ENCODE results near the gene ATAD5.
"Not testable (repeated sequence)": the region's sequence is repeated elsewhere in the genome, so short reads cannot be mapped to it uniquely, and the experiment has no call there.

The ATAD5 gene

DNA sequence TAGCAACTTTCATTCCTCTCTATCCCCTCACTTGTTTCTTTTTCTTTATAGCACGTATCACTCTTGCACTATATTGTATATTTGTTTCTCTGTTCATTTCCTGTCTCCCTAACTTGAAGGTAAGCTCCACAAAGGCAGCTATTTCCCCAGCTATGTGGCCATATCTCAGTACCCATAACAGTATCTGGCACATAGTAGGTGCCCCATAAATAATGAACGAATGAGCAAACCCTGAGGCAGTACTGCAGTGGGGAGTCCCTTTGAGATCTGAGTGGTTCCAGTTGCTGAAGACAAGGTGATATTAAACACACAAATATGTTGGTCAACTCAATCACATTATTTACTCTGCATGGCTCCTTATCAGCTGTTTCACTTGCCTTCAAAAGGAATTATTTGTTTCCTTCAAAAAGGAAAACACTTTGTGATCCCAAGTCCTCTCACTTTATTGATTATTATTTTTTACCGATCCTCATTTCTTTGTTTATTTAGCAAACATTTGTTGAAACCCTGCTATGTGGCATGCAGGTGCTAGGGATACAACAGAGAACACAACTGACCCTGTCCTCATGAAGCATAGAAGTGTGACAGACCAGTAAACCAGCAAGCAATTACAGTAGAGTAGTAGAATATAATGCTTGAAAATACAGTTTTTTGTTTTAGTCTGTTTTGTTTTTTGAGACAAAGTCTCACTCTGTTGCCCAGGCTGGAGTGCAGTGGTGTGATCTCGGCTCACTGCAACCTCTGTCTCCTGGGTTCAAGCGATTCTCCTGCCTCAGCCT is 84.3 kb downstream of the ATAD5 start:
- DNase-seq: no peak

DNA sequence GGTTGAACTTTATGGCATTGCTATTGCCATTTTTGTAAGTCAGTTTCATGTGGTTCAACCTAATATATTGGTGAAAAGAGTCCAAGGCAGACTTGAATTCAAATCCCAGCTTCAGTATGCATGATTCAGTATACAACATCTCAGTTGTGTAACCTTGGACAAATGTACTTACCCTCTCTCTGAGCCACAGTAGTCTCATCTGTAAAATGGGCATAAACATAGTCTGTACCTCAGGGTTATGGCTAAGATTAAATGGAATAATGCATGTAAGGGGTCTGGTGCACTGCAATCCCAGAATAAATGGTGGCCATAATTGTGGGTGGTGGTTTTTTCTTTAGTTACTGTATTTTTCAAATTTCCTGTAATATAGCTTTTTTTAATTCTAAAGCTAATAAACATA is 85.3 kb downstream of the ATAD5 start:
- no peak for DNase-seq

DNA sequence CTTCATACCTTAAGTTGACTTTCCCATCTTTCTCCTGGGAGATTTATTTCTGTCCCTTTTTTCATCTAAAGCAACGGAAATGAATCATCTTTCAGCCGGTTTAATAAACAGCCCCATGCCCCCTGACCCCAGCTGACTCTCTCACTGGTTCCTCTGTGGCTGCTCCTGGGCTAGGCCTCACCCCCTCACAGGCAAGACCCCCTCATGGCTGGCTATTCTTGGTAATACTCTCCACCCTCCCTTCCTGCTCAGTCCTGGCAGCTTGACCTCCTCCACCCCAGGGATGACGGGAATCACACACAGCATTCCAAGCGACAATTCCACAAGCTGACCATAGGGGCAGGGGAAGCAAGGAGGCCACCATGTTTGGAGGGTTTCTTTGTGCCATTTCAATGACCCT is 88.5 kb downstream of the ATAD5 start:
- DNase-seq: no peak

DNA sequence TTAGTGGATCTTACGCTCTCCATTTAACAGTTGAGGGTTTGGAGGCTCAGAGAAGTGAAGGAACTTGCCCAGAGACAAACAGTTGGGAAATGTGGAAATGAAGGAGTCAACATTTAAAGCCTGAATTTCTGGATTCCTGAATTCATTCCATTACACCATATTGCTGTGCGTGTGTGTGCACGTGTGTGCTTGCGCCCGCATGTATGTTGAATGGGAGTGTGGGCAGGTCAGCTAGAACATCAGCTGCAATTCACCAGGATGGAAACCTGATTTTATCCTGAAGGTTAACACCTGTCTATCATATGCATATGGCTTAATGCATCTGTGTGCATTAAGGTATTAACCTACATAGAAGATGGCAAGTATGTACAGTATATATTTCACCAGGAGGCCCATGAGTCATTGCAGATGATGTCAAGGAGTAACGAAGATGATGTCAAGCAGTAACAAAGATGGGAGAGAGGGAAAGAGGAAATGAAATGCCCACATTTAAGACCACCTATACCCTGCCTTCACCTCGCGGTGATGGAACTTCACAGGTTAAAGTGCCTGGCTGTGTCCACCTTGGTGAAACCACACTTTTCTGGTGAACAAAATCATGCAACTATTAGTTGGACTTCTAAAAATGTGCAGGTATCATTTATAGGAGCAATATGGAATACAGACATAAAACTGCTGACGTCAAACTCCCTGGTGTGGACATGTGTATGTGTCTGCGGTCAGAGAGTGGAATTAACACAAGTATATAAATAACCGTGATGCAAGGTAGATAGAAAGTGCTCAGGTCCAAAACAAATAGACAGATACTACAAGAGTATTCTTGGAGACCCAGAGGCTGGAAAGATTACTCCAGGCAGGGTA is 89.1 kb downstream of the ATAD5 start:
- DNase-seq: no peak

DNA sequence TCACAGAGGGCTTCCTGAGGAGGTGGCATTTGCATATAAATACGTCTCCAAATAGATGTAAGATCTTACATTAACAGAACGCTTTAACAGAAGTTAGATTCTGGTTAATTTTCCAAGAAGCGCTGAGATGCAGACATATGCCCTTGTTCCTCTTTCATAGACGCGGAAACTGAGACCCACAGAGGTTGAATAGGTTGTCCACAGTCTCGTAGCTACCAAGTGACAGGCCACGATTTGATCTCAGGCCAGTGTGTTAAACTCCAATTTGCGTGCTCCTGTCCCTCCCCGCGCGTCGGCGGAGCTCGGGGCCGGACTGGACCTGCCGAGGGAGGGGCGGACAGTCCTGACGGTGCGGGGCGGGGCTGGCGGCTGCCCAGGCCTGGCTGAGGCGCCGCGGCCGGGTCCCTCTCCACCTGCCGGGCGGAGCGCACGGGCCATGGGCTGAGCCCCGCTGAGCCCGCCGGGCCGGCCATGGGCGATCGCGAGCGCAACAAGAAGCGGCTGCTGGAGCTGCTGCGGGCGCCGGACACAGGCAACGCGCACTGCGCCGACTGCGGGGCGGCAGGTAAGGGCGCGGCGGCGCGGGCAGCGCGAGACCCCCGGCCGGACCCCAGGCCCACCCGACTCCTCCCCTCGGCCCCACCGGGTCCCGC is 89.9 kb downstream of the ATAD5 start, which contains the start of gene ADAP2:
Gene ADAP2 (plus strand): TSS at position 402 of the 653 bp plus-strand sequence. CDS start 70 bp downstream, at position 472.
- DNase-seq: no peak

GRCh38 chr17:30922235-30923030 is 90.7 kb downstream of the ATAD5 start:
- DNase-seq: no peak

- DNase-seq: no peak
Measured at GRCh38 chr17:30924341-30924740, 92.6 kb downstream of the ATAD5 start.

GRCh38 chr17:30926516-30926915 is 94.8 kb downstream of the ATAD5 start:
- DNase-seq: no peak

- DNase-seq: no peak
Measured at GRCh38 chr17:30927756-30928155, 96.0 kb downstream of the ATAD5 start.

DNA sequence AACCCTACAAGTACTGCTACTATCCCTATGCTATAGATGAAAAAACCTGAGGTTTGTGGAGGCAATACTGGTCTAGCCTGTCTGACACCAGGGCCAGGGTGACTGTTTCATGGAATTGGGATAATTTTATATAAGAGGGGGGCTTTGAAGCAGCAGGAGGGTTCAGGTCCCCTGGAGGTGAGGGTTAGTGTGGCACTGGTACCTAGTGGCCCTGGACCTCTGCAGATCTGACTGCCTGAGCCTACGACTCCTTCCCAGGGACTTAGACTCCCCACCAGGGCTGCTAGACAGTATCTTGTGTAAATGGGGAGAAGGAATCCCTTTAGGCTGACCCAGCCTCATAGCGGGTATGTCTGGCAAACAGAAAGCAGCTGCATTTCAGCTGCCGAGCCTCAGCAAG is 96.8 kb downstream of the ATAD5 start:
- DNase-seq: no peak

GRCh38 chr17:30929081-30929633 is 97.4 kb downstream of the ATAD5 start:
- no peak for DNase-seq

DNA sequence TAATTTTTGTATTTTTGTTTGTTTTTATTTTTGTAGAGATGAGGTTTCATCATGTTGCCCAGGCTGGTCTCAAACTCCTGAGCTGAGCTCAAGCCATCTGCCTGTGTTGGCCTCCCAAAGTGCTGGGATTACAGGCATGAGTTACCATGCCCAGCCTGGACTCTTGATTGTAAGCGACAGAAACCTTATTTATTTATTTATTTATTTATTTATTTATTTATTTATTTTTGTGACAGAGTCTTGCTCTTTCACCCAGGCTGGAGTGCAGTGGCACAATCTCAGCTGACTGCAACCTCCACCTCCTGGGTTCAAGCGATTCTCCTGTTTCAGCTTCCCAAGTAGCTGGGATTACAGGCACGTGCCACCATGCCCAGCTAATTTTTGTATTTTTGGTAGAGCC is 98.1 kb downstream of the ATAD5 start:
- not testable (repeated sequence) for DNase-seq

GRCh38 chr17:30930495-30930894 is 98.7 kb downstream of the ATAD5 start:
- no peak for DNase-seq

DNA sequence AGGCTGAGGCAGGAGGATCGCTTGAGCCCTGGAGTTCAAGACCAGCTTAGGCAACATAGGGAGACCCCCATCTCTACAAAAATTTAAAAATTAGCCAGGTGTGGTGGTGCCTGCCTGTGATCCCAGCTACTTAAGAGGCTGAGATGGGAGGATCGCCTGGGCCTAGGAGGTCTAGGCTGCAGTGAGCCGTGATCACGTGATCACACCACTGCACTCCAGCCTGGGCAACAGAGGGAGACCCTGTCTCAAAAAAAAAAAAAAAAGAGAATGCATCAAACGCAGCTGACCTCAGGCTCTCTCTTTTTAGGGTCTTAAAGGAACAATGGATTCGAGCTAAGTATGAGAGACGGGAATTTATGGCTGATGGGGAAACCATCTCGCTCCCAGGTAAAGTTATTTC is 99.8 kb downstream of the ATAD5 start:
- DNase-seq: not testable (repeated sequence)

- no peak for DNase-seq
Measured at GRCh38 chr17:30933966-30934365, 102.2 kb downstream of the ATAD5 start.

GRCh38 chr17:30939051-30939689 is 107.4 kb downstream of the ATAD5 start:
- DNase-seq: no peak

DNA sequence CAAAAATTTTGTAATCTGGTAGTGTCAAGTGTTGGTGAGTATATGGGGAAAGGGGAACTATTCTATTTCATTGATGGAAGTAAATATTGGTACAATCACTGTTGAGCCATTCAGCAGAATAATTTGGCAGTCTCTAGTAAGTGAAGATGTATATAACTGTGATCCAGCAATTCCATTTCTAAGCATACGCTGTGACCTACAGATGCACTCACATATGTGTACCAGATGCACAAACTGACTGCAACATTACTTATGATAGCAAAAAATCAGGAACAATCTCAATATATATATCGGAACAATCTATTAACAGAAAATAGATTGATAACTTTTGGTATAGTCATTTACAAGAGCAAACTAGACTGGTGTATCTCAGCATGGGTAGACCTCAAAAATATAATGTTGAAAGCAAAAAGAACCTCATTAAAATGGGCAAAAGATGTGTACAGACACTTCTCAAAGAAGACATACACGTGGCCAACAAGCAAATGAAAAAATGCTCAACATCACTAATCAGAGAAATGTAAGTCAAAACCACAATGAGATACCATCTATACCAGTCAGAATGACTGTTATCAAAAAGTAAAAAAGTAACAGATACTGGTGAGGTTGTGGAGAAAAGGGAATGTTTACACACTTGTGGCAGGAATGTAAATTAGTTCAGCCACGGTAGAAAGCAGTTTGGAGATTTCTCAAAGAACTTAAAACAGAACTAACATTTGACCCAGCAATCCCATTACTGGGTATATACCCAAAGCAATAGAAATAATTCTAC is 110.7 kb downstream of the ATAD5 start:
- no peak for DNase-seq
